ENCODE data around the gene TNS3.

- TF ChIP-seq POLR2AphosphoS5 (IDR thresholded peaks at IDR 0.05; ENCODE audit: borderline replicate concordance, low read depth, low read length) = no peak
- no peak for TF ChIP-seq FOXP2 (optimal IDR thresholded peaks at IDR 0.05; ENCODE audit: control extremely low read depth, extremely low read length, insufficient read depth)
- TF ChIP-seq EZH2 (IDR thresholded peaks at IDR 0.05) = no peak
Observed at GRCh38 chr7:47290867-47291266, 291.0 kb downstream of the TNS3 start.
